H9 (cell line): Measurements from ENCODE around the gene PTRHD1. TPM values are rescaled to one million over a fixed set of nuclear protein-coding genes. Genes with fewer than 3 reads are reported as not detected.

Experiments
- DNase-seq: peaks from one replicate; pipeline ENCODE4 v3.0.0-alpha.2; 2017
- H2AFZ ChIP-seq: one replicate; pipeline ENCODE4 v1.6.1; 2013; ENCODE audit warnings: mild to moderate bottlenecking, low read length, control low read depth, moderate library complexity
- H2AK5ac ChIP-seq: 2 replicates; pipeline ENCODE4 v1.6.1; 2013; ENCODE audit warnings: low read length, control low read depth, mixed read lengths; ENCODE audit not compliant: insufficient read length
- H2BK120ac ChIP-seq: one replicate; pipeline ENCODE4 v1.6.1; 2013; ENCODE audit warnings: low read depth, mild to moderate bottlenecking, low read length, control low read depth, inconsistent platforms; ENCODE audit not compliant: poor library complexity, severe bottlenecking
- H2BK12ac ChIP-seq: 2 replicates; pipeline ENCODE4 v1.6.1; 2013; ENCODE audit warnings: low read length, control low read depth, mixed read lengths, low read depth; ENCODE audit not compliant: insufficient read length
- H2BK15ac ChIP-seq: 2 replicates; pipeline ENCODE4 v1.6.1; 2013; ENCODE audit warnings: low read depth, low read length, control low read depth
- H2BK20ac ChIP-seq: one replicate; pipeline ENCODE4 v1.6.1; 2013; ENCODE audit warnings: low read depth, mild to moderate bottlenecking, low read length, control low read depth, inconsistent platforms; ENCODE audit not compliant: poor library complexity, severe bottlenecking
- H2BK5ac ChIP-seq: 2 replicates; pipeline ENCODE4 v1.6.1; 2013; ENCODE audit warnings: low read length, control low read depth, mixed read lengths; ENCODE audit not compliant: insufficient read length
- H3K14ac ChIP-seq: 2 replicates; pipeline ENCODE4 v1.6.1; 2013; ENCODE audit warnings: low read length, control low read depth; ENCODE audit not compliant: insufficient read depth
- H3K18ac ChIP-seq: 2 replicates; pipeline ENCODE4 v1.6.1; 2013; ENCODE audit warnings: low read depth, mild to moderate bottlenecking, mixed read lengths, low read length, control low read depth; ENCODE audit not compliant: insufficient read length
- H3K23ac ChIP-seq: 2 replicates; pipeline ENCODE4 v1.6.1; 2013; ENCODE audit warnings: low read length, control low read depth, mixed read lengths, low read depth; ENCODE audit not compliant: insufficient read length
- H3K23me2 ChIP-seq: 2 replicates; pipeline ENCODE4 v1.6.1; 2013; ENCODE audit warnings: low read depth, mild to moderate bottlenecking, mixed read lengths, low read length, control low read depth; ENCODE audit not compliant: insufficient read length, poor library complexity, severe bottlenecking
- H3K27ac ChIP-seq: 2 replicates; pipeline ENCODE4 v1.5.1; 2013; ENCODE audit warnings: low read length, control low read depth, mixed read lengths, low read depth; ENCODE audit not compliant: insufficient read length
- H3K27me3 ChIP-seq: 2 replicates; pipeline ENCODE4 v1.6.1; 2013; ENCODE audit warnings: low read length, control low read depth, inconsistent platforms; ENCODE audit not compliant: insufficient read depth
- H3K4ac ChIP-seq: 2 replicates; pipeline ENCODE4 v1.6.1; 2013; ENCODE audit warnings: low read depth, mild to moderate bottlenecking, control low read depth, inconsistent platforms, low read length, moderate library complexity
- H3K4me1 ChIP-seq: 2 replicates; pipeline ENCODE4 v1.6.1; 2013; ENCODE audit warnings: low read length, control low read depth, inconsistent platforms; ENCODE audit not compliant: insufficient read depth
- H3K4me2 ChIP-seq: 2 replicates; pipeline ENCODE4 v1.6.1; 2013; ENCODE audit warnings: low read length, control low read depth, mixed read lengths; ENCODE audit not compliant: insufficient read length, insufficient read depth
- H3K56ac ChIP-seq: 2 replicates; pipeline ENCODE4 v1.6.1; 2013; ENCODE audit warnings: low read depth, mild to moderate bottlenecking, mixed read lengths, low read length, control low read depth; ENCODE audit not compliant: insufficient read length
- H3K79me1 ChIP-seq: 2 replicates; pipeline ENCODE4 v1.6.1; 2013; ENCODE audit warnings: low read depth, mild to moderate bottlenecking, moderate library complexity, low read length, control low read depth, inconsistent platforms; ENCODE audit not compliant: insufficient read depth, poor library complexity, severe bottlenecking
- H3K79me2 ChIP-seq: 2 replicates; pipeline ENCODE4 v1.6.1; 2013; ENCODE audit warnings: low read length, control low read depth, inconsistent platforms; ENCODE audit not compliant: insufficient read depth
- H3K9ac ChIP-seq: 2 replicates; pipeline ENCODE4 v1.6.1; 2013; ENCODE audit warnings: low read length, control low read depth, mixed read lengths; ENCODE audit not compliant: insufficient read length; ENCODE audit errors: extremely low read depth
- H3K9me3 ChIP-seq: one replicate; pipeline ENCODE4 v1.6.1; 2013; ENCODE audit warnings: low read depth, low read length, inconsistent platforms; ENCODE audit not compliant: control insufficient read depth
- H3T11ph ChIP-seq: one replicate; pipeline ENCODE4 v1.6.1; 2013; ENCODE audit warnings: mild to moderate bottlenecking, low read length, control low read depth, inconsistent platforms
- H4K20me1 ChIP-seq: one replicate; pipeline ENCODE4 v1.6.1; 2013; ENCODE audit not compliant: control insufficient read depth, insufficient read length, insufficient read depth
- H4K5ac ChIP-seq: 2 replicates; pipeline ENCODE4 v1.6.1; 2013; ENCODE audit warnings: low read depth, mild to moderate bottlenecking, mixed read lengths, low read length, control low read depth; ENCODE audit not compliant: insufficient read length
- H4K8ac ChIP-seq: replicated peaks from 2 replicates; pipeline ENCODE4 v1.6.1; 2013; ENCODE audit warnings: low read length, control low read depth, mixed read lengths, low read depth; ENCODE audit not compliant: insufficient read length
- H4K91ac ChIP-seq: 2 replicates; pipeline ENCODE4 v1.6.1; 2013; ENCODE audit warnings: low read depth, mild to moderate bottlenecking, moderate library complexity, mixed read lengths, low read length, control low read depth; ENCODE audit not compliant: insufficient read length
- H3K27ac Mint-ChIP-seq, 3 experiments: 2 replicates in 2 of 3; 3 replicates in 1 of 3; pipeline ENCODE4 v1.8.0; 2020 to 2021; ENCODE audit warnings: mixed read lengths in 3 of 3, mild to moderate bottlenecking in 1 of 3, moderate library complexity in 1 of 3
- H3K27me3 Mint-ChIP-seq: 2 replicates; pipeline ENCODE4 v1.8.0; 2021; ENCODE audit warnings: low read depth, mild to moderate bottlenecking, moderate library complexity, mixed read lengths
- H3K36me3 Mint-ChIP-seq, 3 experiments: 2 replicates in 2 of 3; 3 replicates in 1 of 3; pipeline ENCODE4 v1.8.0; 2020 to 2021; ENCODE audit warnings: low read depth in 3 of 3, mixed read lengths in 3 of 3; ENCODE audit not compliant: insufficient read depth in 1 of 3
- H3K4me1 Mint-ChIP-seq, 2 experiments: 2 replicates each; pipeline ENCODE4 v1.8.0; 2020; ENCODE audit warnings: mixed read lengths in 2 of 2
- H3K4me3 Mint-ChIP-seq, 2 experiments: 2 replicates in 1 of 2; 3 replicates in 1 of 2; pipeline ENCODE4 v1.8.0; 2020 to 2021; ENCODE audit warnings: mild to moderate bottlenecking in 2 of 2, mixed read lengths in 2 of 2, moderate library complexity in 1 of 2
- H3K9me3 Mint-ChIP-seq, 2 experiments: 2 replicates in 1 of 2; 3 replicates in 1 of 2; pipeline ENCODE4 v1.8.0; 2020; ENCODE audit warnings: mild to moderate bottlenecking in 2 of 2, mixed read lengths in 2 of 2, moderate library complexity in 1 of 2
- whole genome bisulfite sequencing: extraction: QIAGEN DNeasy Blood & Tissue Kit; methylation state at CpG from one replicate; pipeline ENCODE4 v1.1.7; 2013; ENCODE audit warnings: missing lambda C conversion rate, low lambda C conversion rate, mixed read lengths; ENCODE audit not compliant: insufficient read length; ENCODE audit errors: extremely low coverage; 5-methylcytosine and 5-hydroxymethylcytosine counted together
- total RNA-seq: library from RNA; stranded (reverse); gene quantifications from 2 replicates; pipeline ENCODE4 v1.2.1, GENCODE V29; 2021
- TF ChIP-seq, protein P1 (sequence below): fragments of 200-600 bp; sonication (generic); conservative IDR thresholded peaks from 3 replicates; pipeline ENCODE4 v1.8.0; 2021; ENCODE audit warnings: antibody characterized with exemption, mild to moderate bottlenecking

PTRHD1 gene
- total RNA-seq, 1 experiment from 2014 or later = 43.7 TPM

DNA sequence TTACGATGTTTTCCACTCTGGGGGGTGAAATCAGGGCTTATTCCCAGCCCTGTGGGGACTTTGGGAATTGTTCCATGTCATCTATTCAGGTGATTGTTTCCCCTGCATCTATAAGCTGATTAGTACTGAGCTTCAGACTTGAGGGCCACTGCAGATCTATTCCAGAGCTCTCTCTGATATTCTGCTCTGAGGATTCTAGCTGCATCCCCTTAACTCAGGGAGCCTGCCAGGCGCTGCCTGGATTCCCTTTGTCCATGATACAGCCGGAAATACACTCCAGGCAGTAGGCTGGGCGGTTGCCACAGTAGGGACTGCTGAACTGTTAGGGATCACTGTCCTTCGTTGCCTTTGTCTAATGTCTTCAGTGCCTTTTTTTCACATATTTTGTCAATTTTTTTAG is 31.3 kb downstream of the PTRHD1 start:
- H4K20me1 ChIP-seq = no peaks in the 10 kb centered on the region
- no peak overlapping the region for H2BK12ac ChIP-seq
- H3K4me1 ChIP-seq = no peaks in the 10 kb centered on the region
- H4K8ac ChIP-seq = no peak overlapping the region
- H2AFZ ChIP-seq = no peak overlapping the region
- H3T11ph ChIP-seq = no peak overlapping the region
- no peak overlapping the region for H3K18ac ChIP-seq
- H3K23me2 ChIP-seq = no peaks in the 10 kb centered on the region
- no peak overlapping the region for H3K23ac ChIP-seq
- H3K27me3 ChIP-seq = no peaks in the 10 kb centered on the region
- TF ChIP-seq, protein P1, sequence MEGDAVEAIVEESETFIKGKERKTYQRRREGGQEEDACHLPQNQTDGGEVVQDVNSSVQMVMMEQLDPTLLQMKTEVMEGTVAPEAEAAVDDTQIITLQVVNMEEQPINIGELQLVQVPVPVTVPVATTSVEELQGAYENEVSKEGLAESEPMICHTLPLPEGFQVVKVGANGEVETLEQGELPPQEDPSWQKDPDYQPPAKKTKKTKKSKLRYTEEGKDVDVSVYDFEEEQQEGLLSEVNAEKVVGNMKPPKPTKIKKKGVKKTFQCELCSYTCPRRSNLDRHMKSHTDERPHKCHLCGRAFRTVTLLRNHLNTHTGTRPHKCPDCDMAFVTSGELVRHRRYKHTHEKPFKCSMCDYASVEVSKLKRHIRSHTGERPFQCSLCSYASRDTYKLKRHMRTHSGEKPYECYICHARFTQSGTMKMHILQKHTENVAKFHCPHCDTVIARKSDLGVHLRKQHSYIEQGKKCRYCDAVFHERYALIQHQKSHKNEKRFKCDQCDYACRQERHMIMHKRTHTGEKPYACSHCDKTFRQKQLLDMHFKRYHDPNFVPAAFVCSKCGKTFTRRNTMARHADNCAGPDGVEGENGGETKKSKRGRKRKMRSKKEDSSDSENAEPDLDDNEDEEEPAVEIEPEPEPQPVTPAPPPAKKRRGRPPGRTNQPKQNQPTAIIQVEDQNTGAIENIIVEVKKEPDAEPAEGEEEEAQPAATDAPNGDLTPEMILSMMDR = no peak
- H2BK20ac ChIP-seq = no peak overlapping the region
- Mint-ChIP-seq H3K27me3 (no peaks in the 10 kb centered on the region), H3K9me3 (no peaks in the 10 kb centered on the region), H3K27ac (peak overlapping the region in 2 of 3 experiments; percentile 47 to 62; a peak in 1 of 7 replicates), H3K4me1 (no peaks in the 10 kb centered on the region; a peak in 1 of 4 replicates), H3K4me3 (no peak overlapping the region), H3K36me3 (peaks cover 3 to 22% (median 4%) of the 10 kb centered on the region in 3 experiments; a peak in 5 of 7 replicates)
- no peak overlapping the region for H2BK15ac ChIP-seq
- H3K9me3 ChIP-seq = no peaks in the 10 kb centered on the region
- no peak overlapping the region for H3K14ac ChIP-seq
- H3K9ac ChIP-seq = no peak overlapping the region
- no peak overlapping the region for H3K27ac ChIP-seq
- DNase-seq = no peak
- no peak overlapping the region for H3K4ac ChIP-seq
- H2AK5ac ChIP-seq = no peak overlapping the region
- H4K91ac ChIP-seq = no peak overlapping the region
- H2BK5ac ChIP-seq = no peak overlapping the region
- WGBS = no CpG with 5 or more reads among the region's 5 CpGs
- no peaks in the 10 kb centered on the region for H3K79me1 ChIP-seq
- H3K56ac ChIP-seq = no peak overlapping the region
- no peaks in the 10 kb centered on the region for H3K79me2 ChIP-seq
- H3K4me2 ChIP-seq = no peak overlapping the region
- no peak overlapping the region for H4K5ac ChIP-seq
- H2BK120ac ChIP-seq = no peak overlapping the region
